Nasal cavity respiratory epithelium epithelial cell of viscerocranial mucosa (primary cell): Measurements from ENCODE around the gene SSR1. TPM values are rescaled to one million over a fixed set of nuclear protein-coding genes. Genes with fewer than 3 reads are reported as not detected.

ENCODE experiments used
- total RNA-seq: library from RNA; depleted of rRNA; stranded (reverse); fragments of >200 nt; gene quantifications from 2 replicates; pipeline ENCODE4 v1.2.3, GENCODE V29; 2014

Gene SSR1
- total RNA-seq: 71.4 and 137 TPM in 2 replicates

GRCh38 chr6:7312616-7313504, at the start of gene SSR1:
Gene SSR1 (minus strand): TSS chr6:7313199. CDS start chr6:7313120, 79 bp downstream.

Other genes with a start within 250 kb of the SSR1 start
- 26.3 and 78.3 TPM in 2 replicates for gene RREB1, start 205.2 kb downstream of the SSR1 start, total RNA-seq
- gene CAGE1, start 76.5 kb upstream of the SSR1 start, total RNA-seq: under 0.01 and 0.07 TPM in 2 replicates
- gene RIOK1, start 76.6 kb upstream of the SSR1 start, total RNA-seq: 39.0 and 40.8 TPM in 2 replicates
- gene DSP, start 228.5 kb upstream of the SSR1 start, total RNA-seq: 657 and 1,323 TPM in 2 replicates